Epithelial cell of prostate (primary cell): ENCODE measurements around the gene RGS3.

ENCODE experiments used
- DNase-seq: peaks from one replicate; pipeline ENCODE4 v3.0.0-alpha.2; 2011; ENCODE audit warnings: low read depth, low spot score
- H3K27ac ChIP-seq: fragments of 450-650 bp; 2 replicates; pipeline ENCODE4 v1.5.1; 2017; ENCODE audit warnings: mild to moderate bottlenecking

RGS3 gene

DNA sequence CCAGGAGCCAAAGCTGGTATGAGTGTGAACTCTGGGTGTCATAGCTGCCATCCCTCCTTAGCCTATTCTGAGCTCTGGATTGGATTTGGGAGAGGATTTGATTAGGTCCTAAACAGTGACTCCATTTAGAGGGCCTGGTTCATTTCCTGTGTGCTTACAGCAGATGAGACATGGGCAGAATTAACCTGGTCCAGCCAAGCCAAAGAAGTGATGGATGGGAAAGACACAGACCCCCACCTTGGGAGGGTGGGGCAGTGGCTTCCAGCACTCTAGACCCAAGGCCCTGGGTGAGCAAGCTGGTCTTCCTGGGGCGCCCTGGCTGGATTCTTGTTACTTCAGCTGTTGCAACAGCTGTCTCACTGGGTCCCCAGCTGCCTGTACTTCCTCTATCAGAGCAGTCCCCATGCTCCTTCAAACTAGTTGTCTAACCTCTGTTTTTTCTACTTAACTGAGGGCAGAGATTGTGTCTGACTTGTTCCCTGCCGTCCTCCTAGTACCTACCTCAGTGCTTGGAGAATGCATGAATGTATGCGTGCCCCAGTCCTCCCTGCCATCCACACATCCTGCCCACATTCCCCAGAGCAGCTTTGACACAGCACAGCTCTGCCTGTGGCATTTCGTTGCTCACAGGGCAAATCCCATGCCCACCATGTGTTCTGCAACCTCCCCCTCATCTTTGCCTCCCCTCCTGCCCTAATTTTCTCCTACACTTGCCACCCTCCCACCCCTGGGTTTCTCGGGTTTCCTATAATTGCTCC is 115.9 kb downstream of the RGS3 start:
- DNase-seq = no peak
- H3K27ac ChIP-seq = peak overlapping the region; percentile 77

DNA sequence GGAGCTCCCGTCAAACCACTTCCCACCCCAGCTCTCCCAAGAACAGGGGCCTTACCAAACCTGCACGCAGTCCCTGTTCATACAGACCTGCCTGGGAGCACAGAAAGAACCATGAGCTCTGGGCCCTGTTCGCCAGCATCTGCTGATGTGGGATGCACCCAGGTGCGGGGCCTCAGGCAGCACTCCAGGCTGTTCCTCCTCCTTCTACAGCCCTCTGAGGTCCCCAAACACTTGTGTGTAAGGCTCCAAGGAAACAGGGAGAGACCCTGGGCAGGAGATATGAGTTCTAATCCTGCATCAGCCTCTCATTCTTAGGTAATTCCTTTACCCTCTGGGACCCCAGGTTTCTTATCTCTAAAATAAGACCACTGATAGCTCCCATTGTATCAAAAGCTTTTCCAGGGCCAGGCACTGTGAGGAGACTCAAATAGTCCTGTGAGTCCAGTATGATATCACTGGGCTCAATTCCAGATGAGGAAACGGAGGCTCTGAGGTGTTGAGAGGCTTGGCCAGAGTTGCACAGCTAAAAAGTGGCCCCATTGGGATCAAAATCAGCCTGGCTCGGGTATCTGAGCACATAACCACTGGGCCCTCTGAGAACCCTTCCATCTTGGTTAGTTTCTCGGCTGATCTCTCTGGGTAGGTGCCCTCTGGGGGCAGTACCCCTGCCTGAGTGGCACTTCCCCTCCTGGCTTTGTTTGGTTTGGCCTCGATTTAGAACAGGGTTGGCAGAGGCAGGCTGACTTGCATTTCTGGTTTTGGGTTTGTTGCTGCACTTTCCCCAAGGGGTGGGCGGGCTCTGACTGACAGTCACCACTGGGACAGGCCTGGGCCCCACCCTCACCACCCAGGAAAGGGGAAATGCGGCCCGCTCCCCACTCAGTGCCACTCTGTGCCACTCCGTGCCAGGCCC is 116.8 kb downstream of the RGS3 start:
- no peak for DNase-seq
- H3K27ac ChIP-seq = peak overlapping the region; percentile 77

DNA sequence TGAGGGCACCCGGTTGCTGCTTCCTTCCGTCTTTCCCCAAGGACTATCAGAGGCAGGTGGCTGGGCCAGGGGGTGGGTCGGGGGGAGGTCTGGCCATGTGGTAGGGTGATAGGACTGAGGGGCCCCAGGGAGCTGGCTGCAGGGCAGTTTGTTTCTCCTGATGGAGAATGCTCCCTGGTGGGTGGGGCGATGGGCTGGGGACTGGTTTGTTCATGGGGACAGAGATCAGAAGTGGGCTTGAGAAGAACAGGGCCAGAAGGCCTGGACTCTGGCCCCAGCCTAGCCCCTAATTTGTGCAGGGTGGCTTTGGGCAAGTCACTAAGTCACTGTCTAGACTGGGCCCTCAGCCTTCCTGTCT is 117.4 kb downstream of the RGS3 start:
- peak overlapping the region; percentile 77 for H3K27ac ChIP-seq
- no peak for DNase-seq

DNA sequence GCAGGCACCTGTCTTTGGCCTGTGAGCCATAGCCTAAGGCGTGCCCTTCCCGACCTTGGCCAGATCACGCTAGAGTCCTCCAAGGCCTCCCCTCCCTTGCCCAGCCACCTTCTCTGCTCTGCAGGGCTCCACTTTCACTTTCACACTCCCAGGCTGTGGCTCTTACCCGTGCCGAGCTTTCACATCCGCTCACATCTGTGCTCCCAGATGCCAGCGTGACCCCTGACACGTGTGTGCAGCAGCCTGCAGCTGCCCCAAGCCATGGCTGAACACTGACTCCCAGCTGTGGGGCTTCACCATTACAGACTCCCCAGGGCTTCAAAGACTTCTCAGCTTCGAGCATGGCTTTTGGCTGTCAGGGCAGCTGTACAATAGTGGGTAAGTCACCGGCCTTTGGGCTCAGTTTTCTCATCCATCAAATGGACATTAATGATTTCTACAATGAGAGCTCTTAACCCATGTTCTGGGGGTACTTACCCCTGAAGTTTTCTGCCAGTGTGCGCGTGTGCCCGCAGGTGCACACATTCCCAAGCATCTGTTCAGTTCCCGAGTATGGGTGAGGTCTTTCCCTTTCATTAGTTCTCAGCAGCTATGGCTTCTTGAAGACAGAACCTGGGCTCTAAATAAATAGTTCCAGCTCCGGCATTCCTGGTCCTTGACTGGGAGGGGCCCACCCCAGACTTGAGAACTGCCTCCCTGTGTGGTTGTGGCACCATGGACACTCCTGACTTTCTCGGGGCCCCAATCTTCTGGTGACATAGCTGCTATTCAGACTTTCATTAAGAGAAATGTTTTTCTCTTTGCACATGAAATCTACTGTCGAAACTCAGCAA is 118.6 kb downstream of the RGS3 start:
- H3K27ac ChIP-seq = peak overlapping the region; percentile 77
- no peak for DNase-seq

DNA sequence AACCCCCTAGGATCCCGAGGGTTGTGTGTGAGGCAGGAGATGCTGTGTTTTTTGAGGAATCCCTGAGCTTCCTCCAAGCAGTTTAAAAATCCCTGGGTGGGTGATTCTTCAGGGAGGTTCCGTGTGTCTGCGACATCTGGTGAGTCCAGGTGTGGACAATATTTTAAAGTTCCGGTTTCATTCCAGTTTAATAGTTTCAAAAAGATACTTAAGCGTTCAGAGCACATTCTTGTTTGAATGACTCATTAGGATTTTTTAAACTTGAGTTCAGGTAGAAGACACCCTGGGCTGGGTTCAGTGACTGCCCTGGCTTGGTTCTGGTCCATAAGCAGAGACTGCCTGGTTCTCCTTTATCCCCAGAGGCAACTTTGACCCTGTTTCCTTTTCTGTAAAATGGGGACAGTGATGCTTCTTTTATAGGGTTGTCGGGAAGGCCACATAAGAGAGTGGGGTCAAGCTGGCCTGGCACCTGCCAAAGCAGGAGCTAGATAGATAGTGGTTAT is 119.2 kb downstream of the RGS3 start:
- peak overlapping the region; percentile 77 for H3K27ac ChIP-seq
- DNase-seq = no peak

DNA sequence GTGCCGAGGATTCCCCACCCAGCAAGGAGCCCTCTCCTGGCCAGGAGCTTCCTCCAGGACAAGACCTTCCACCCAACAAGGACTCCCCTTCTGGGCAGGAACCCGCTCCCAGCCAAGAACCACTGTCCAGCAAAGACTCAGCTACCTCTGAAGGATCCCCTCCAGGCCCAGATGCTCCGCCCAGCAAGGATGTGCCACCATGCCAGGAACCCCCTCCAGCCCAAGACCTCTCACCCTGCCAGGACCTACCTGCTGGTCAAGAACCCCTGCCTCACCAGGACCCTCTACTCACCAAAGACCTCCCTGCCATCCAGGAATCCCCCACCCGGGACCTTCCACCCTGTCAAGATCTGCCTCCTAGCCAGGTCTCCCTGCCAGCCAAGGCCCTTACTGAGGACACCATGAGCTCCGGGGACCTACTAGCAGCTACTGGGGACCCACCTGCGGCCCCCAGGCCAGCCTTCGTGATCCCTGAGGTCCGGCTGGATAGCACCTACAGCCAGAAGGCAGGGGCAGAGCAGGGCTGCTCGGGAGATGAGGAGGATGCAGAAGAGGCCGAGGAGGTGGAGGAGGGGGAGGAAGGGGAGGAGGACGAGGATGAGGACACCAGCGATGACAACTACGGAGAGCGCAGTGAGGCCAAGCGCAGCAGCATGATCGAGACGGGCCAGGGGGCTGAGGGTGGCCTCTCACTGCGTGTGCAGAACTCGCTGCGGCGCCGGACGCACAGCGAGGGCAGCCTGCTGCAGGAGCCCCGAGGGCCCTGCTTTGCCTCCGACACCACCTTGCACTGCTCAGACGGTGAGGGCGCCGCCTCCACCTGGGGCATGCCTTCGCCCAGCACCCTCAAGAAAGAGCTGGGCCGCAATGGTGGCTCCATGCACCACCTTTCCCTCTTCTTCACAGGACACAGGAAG is 120.2 kb downstream of the RGS3 start:
- no peak overlapping the region for H3K27ac ChIP-seq
- no peak for DNase-seq

DNA sequence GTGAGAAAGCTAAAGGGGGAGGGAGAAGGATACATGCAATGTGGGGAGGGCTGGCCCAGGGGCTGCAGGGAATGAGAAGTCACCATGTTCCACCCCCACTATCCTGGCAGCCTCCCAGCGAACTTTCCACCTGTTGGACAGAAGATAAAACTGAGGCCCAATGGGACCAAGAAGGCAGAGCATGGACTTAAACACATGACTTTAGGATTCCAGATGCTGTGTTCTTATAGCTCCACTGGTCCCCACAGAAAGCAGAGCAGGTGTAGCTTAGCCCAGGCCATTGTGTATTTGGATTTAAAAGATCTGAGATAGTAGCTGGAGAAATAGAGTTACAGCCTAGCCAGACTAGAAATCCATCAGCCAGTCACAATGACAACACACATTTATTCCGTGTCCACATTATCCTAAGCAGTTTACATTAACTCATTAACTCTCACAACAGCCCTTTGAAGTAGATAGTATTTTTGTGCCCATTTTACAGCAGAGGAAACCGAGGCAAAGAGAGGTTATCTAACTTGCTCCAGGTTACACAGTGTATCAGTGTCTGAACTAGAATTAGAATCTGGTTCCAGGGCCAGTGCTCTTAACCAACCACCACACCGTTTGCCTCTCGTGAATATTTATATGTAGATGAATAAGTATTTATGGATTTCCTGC is 121.0 kb downstream of the RGS3 start:
- DNase-seq = no peak
- peak overlapping the region; percentile 40 for H3K27ac ChIP-seq

DNA sequence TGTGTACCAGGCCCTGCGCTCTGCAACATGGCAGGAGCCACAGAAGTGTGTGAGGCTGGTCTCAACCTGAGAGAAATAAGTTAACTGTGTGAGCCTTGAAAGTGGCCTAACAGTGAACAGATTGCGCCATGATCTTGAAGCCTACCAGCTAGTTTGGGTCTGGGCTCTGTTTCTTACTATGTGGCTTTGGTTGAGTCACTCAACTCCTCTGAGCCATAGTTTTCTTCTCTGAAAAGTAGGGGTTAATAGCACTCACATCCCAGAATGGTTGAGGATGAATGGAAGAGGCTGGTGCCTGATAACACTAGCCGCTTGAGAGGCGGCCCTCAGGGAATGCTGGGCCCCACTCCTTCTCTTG is 121.5 kb downstream of the RGS3 start:
- no peak for DNase-seq
- peak overlapping the region; percentile 40 for H3K27ac ChIP-seq

DNA sequence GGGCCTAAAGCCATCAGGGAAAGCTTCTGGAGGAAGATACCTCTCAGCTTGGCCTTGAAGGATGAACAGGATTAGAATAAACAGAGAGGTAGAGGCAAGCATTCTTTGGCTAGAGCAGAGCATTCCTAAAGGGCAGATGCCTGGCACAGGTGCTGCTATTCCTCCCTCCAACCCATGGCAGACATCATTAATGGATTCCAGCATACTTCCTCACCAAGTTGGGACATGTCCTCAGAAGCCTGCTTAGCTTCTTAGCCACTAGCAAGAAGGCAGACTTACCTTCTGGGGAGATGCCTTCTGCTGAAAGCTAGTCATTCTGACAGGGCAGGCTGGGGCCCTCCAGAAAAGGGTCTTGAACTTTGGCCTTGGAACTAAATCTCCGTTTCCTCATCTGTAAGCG is 122.0 kb downstream of the RGS3 start:
- DNase-seq = no peak
- H3K27ac ChIP-seq = peak overlapping the region; percentile 40

DNA sequence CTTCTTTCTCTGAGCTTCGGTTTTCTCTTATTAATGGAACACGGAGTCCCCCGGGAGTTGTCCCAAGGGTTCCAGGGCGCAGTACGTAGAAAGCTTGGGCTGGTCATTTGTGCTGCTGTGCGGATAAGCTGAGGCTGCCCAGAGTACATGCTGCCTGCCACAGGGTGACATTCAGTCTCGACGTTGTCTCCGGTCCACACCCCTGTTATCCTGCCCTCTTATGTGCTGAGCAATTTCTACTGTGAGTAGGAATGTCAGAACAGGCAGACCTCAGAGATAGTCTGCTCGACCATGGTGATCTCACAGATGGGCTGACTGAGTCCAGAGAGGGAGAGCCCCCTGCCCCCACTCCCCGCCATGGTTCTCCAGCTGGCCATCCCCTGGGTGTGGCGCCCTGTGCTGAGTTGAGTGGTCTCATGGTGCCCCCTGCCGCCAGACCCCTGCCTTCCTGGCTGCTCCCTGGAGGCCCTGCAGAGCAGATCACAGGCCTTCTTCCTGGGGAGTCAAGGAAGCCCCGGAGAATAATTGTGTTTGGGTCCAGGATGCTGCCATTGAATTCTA is 124.0 kb downstream of the RGS3 start:
- no peak for DNase-seq
- H3K27ac ChIP-seq = no peak overlapping the region

DNA sequence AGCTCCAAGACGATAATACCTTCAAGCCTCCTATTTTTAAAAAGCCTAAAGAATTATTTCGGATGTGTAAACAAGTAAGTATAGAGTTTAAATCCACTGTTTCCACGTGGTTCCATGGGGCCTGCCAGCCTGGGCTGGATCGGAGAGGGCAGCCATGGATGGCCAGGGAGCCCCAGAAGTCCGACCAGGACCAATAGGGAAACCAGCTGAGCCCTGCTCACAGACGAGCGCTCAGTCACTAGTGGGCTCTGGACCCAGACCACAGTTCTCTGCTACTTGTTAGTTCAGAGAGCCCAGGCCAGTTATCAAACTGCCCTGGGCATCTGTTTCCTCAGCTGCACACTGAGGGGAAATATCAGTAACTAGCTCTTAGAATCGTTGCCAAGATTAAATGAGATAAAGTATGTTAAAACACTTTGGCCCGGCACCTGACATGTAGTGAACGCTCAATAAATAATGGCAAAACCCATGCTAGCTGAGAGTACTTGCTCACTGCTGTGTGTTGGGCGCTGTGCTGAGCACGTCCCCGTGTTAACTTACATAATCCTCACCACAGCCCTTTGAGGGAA is 124.8 kb downstream of the RGS3 start:
- H3K27ac ChIP-seq = no peak overlapping the region
- DNase-seq = no peak

DNA sequence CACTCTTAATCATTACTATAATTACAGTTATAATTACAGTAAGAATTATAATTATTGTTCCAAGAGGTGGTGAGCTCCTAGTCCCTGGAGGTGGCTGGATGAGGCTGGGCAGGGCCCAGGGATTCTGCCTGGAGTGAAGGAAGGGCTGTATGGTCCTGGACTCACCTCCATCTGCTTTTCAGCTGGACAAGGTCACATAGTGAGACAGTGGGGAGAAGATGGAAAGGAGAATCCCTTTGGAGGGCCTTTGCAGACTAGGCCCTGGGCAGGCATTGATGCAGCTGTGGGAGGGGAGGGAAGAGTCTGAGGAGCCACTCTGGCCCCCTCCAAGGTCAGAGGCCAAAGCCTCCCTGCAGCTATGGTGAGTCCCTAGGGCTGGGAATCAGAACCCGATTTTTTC is 125.4 kb downstream of the RGS3 start:
- no peak for DNase-seq
- H3K27ac ChIP-seq = no peak overlapping the region

DNA sequence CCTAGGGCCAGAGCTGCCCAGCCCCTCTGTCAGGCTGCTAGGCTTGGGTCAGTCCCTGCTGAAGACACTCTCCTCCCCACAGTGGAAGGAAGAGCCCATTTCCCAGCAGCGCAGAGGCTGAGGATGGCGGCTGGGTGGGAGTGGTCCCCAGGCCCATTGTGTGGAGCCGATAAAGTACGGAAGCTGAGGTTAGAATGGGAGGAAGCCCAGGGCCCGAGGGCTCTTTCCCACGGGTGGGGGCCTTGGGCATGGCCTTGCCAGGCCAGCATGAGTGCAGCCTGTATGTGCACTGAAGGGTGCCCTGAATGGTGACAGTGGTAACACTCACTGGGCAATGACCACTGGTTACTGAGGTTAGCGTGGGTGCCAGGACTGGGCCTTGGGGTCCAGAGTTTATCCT is 125.9 kb downstream of the RGS3 start:
- H3K27ac ChIP-seq = no peak overlapping the region
- DNase-seq = no peak

DNA sequence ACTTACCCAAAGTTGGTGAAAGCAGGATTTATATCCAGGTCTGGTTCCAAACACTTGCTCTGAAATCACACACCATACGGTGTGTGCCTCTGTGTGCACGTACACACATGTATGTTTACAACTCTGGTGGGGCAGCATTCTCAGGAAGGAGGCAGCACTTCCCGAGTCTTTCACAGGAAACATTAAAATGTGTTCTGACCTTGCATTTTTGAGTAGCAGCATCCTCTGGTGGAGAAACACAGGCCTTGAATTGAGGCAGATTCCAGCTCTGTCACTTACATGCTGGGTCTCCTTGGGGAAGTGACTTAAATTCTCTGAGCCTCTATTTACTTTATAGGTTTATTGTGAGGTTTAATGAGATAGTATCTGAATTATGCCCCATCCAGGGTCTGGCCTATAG is 126.4 kb downstream of the RGS3 start:
- H3K27ac ChIP-seq = no peak overlapping the region
- no peak for DNase-seq

DNA sequence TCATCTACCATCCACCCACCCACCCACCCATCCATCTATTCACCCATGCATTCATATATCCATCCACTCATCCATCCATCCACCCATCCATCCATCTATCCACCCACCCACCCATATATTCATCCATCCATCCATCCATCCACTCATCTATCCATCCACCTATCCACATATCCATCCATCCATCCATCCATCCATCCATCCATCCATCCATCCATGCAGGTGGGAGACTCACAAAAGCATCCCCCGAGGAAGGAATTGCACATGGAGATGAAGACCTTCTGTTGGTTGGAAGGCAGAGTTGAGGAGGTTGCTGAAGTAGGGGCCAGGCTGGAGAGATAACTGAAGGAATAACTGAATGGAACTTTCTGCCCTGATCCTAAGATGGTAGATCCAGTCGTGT is 126.9 kb downstream of the RGS3 start:
- H3K27ac ChIP-seq = no peak overlapping the region
- no peak for DNase-seq

DNA sequence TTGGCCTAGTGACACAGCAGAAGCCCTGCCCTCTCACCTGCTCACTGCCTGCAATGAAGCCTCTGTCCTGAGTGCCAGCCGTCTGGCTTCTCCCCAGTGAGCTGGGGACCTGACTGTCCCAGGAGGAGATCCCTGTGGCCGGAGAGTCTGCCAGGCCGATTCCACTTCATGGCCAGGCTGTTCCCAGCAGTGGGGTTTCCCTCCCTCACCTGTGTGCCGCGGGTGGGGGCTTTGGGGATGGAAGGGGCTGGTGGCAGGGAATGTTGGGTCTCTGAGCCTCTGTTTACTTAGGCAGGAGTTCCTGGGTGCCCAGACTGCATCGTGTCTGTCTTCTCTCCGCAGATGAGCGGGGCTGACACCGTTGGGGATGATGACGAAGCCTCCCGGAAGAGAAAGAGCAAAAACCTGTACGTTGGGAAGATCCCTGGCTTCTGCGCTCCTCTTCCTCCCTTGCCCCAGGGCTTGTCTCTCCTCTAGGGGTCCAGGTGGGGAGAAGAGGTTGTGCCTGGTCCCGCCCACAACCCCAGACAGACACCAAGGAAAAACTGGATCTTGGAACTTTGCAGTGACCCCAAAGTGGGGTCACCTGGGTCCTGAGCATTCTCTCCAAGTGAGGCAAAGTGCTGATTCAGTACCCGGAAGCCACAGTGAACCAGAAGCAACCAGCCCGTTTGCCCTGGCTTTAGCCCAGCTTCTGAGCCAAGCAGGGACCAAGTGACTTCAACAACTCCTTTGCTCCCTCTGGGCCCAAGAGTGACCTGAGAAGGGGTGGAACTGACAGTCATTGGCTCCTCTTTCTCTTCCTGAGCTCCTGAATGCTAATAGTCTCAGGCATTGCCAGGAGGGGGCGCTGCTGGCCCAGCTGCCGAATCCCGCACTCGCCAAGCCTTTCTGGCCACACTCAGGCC is 127.7 kb downstream of the RGS3 start:
- peak overlapping the region; percentile 58 for H3K27ac ChIP-seq

DNA sequence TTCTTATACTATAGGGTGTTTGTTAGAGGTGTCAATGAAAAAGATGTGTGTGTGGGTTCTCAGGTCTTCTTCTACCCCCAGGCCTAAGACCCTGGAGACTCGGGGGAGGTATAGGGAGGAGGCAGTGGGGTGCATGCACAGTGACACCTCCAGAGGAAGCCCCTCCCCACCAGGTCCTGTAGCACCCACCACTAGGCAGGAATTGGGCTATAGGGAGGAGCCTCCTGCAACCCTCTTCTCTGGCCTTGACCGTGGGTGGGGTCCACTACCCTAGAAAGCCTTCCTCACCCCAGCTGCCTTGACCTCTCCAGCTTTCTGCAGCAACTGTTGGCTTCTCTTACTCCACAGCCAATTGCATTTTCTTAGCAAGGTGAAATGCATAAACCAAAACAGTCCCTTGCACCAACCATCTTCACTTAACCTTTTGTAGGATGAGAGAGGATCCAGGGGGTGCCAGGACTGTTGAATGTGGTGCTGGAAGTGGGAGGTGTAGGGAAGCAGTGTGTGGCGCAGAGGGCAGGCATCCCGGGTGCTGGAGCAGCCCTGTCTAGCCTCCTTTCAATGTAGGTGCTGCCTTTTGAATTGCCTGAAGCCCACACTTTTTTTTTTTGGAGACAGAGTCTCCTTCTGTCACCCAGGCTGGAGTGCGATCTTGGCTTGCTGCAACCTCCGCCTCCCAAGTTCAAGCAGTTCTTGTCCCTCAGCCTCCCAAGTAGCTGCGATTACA is 128.5 kb downstream of the RGS3 start:
- DNase-seq = no peak
- H3K27ac ChIP-seq = peak overlapping the region; percentile 58

More for the DNA sequence above, 127.7 kb downstream of the RGS3 start:
- DNase-seq = no peak
